Osteocyte (in vitro differentiated cells): ENCODE data around the gene CTNS. TPM values are rescaled to one million over a fixed set of nuclear protein-coding genes. Genes with fewer than 3 reads are reported as not detected.
A peak's percentile ranks its signal among the peaks of the same experiment; 100 is the strongest.

Source experiments
- DNase-seq: peaks from one replicate; pipeline ENCODE4 v3.0.0; 2021; ENCODE audit warnings: mixed read lengths; ENCODE audit not compliant: unreplicated experiment; ENCODE audit errors: extremely low spot score
- H3K27ac Mint-ChIP-seq: one replicate; pipeline ENCODE4 v1.8.0; 2021; ENCODE audit warnings: mild to moderate bottlenecking, mixed read lengths; ENCODE audit not compliant: unreplicated experiment
- H3K27me3 Mint-ChIP-seq: one replicate; pipeline ENCODE4 v1.8.0; 2021; ENCODE audit warnings: mixed read lengths; ENCODE audit not compliant: unreplicated experiment
- H3K36me3 Mint-ChIP-seq: one replicate; pipeline ENCODE4 v1.8.0; 2021; ENCODE audit warnings: mixed read lengths; ENCODE audit not compliant: unreplicated experiment
- H3K4me1 Mint-ChIP-seq: one replicate; pipeline ENCODE4 v1.8.0; 2021; ENCODE audit warnings: mixed read lengths; ENCODE audit not compliant: unreplicated experiment
- H3K4me3 Mint-ChIP-seq: one replicate; pipeline ENCODE4 v1.8.0; 2021; ENCODE audit warnings: mild to moderate bottlenecking, moderate library complexity, mixed read lengths; ENCODE audit not compliant: unreplicated experiment
- H3K9me3 Mint-ChIP-seq: one replicate; pipeline ENCODE4 v1.8.0; 2021; ENCODE audit warnings: mixed read lengths; ENCODE audit not compliant: unreplicated experiment
- CTCF ChIP-seq: fragments of 200-600 bp; sonication (generic); IDR thresholded peaks from 2 replicates; pipeline ENCODE4 v1.5.0; 2021; ENCODE audit warnings: antibody characterized with exemption, mild to moderate bottlenecking, moderate library complexity
- total RNA-seq: library from RNA; stranded (reverse); gene quantifications from 2 replicates; pipeline ENCODE4 v1.2.1, GENCODE V29; 2021

CTNS gene
- total RNA-seq, 1 donor from 2014 or later: 23.8 TPM

- TF ChIP-seq CTCF: no peak
- no peak overlapping the region for H3K4me3 Mint-ChIP-seq
- H3K27me3 Mint-ChIP-seq: peaks cover 29% of the 10 kb centered on the region
- H3K36me3 Mint-ChIP-seq: no peaks in the 10 kb centered on the region
- peaks cover 5% of the 10 kb centered on the region for H3K9me3 Mint-ChIP-seq
- no peak for DNase-seq
- peaks cover 8% of the 10 kb centered on the region for H3K4me1 Mint-ChIP-seq
- no peak overlapping the region for H3K27ac Mint-ChIP-seq
Observed at GRCh38 chr17:3693141-3693540, 56.6 kb downstream of the CTNS start.

GRCh38 chr17:3693829-3694231, 57.3 kb downstream of the CTNS start:
- peaks cover 29% of the 10 kb centered on the region for H3K27me3 Mint-ChIP-seq
- H3K9me3 Mint-ChIP-seq: peaks cover 5% of the 10 kb centered on the region
- no peak overlapping the region for H3K4me3 Mint-ChIP-seq
- DNase-seq: no peak
- no peak for TF ChIP-seq CTCF
- no peaks in the 10 kb centered on the region for H3K36me3 Mint-ChIP-seq
- H3K4me1 Mint-ChIP-seq: peaks cover 8% of the 10 kb centered on the region
- H3K27ac Mint-ChIP-seq: no peak overlapping the region

- Mint-ChIP-seq H3K4me1 (peaks cover 8% of the 10 kb centered on the region), H3K36me3 (no peaks in the 10 kb centered on the region), H3K27ac (no peak overlapping the region), H3K9me3 (peaks cover 5% of the 10 kb centered on the region), H3K27me3 (peaks cover 29% of the 10 kb centered on the region), H3K4me3 (peak overlapping the region; percentile 60)
- DNase-seq: no peak
- no peak for TF ChIP-seq CTCF
Observed at GRCh38 chr17:3695129-3695722, 58.7 kb downstream of the CTNS start.

DNA sequence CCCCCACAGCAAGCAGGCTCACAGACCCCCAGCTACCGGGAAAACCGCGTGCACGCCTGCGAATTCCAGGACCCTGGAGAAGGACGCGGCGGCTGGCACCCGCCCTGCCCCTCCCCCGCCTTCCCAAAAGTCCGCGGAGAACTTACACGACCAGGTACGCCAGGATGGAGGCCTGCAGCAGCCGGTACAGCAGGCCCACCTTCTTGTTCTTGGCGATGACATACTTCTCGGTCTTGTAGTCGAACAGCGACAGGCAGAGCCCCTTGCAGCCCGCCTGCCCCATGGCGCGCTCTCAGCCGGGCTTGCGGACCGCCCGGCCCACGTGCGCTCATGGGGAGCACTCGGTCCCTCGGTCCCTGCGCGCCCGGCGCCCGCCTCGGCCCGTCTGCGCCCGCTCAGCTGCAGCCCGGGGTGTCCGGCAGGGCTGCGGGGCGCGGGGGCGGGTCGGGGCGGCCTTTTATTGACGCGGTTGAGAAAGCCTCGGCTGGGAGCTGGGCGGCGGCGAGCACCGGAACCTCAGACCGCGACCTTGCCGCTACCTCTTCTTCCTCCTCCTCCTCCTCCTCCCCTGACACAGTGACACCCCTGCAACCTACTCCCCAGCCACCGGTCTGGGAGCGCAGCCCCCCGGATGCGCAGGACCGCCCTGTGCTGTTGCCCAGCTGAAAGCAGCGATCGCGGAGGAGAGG, 59.3 kb downstream of the CTNS start, which contains the start of gene P2RX5:
Gene P2RX5, minus strand, starts transcription at position 433 of the 689 bp plus-strand sequence. Its CDS starts 150 bp downstream, at position 283.
- no peak for DNase-seq
- Mint-ChIP-seq H3K4me1 (peaks cover 8% of the 10 kb centered on the region), H3K27me3 (peaks cover 29% of the 10 kb centered on the region), H3K36me3 (no peaks in the 10 kb centered on the region), H3K27ac (no peak within 1 kb of the TSS), H3K9me3 (peaks cover 5% of the 10 kb centered on the region), H3K4me3 (peak within 1 kb of the TSS; percentile 77)
- no peak for TF ChIP-seq CTCF

DNA sequence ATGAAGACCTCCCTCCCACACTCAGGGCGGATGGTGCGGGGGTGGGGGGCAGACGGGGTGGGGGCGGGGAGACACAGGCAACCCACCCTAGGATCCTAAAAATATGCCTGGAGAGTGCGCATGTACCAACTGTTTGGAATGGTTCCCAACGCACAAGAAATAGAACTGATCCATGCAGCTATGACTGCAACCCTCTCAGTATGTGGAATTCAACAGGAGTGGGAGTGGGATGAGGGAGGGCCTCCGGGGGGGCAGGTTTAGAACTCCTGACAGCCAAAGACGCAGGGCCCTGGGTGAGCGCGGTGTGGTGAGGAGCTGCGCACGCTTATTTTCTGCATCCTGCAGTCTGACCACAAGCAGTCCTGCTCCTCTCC, 60.5 kb downstream of the CTNS start:
- Mint-ChIP-seq H3K27ac (no peak overlapping the region), H3K4me1 (peaks cover 8% of the 10 kb centered on the region), H3K9me3 (peaks cover 5% of the 10 kb centered on the region), H3K4me3 (no peak overlapping the region), H3K36me3 (no peaks in the 10 kb centered on the region), H3K27me3 (peaks cover 29% of the 10 kb centered on the region)
- DNase-seq: no peak
- TF ChIP-seq CTCF: no peak
